Activated gamma-delta T cell treated with Interleukin-2 at 50 U/mL for 16 hours (primary cell): ENCODE data around the gene SERPINE3.

ENCODE experiments used
- DNase-seq: peaks from one replicate; pipeline ENCODE4 v3.0.0-alpha.2; 2020

The SERPINE3 gene

GRCh38 chr13:51339354-51339753 is at the start of gene SERPINE3:
TSS of gene SERPINE3 (plus strand) at chr13:51339691. CDS start at chr13:51341092, 1,401 bp downstream.
- DNase-seq, result no peak

GRCh38 chr13:51291341-51291740 is 48.1 kb upstream of the SERPINE3 start:
- no peak for DNase-seq

- no peak for DNase-seq
Measured at GRCh38 chr13:51292000-51292565, 47.4 kb upstream of the SERPINE3 start.

GRCh38 chr13:51297556-51297955 is 41.9 kb upstream of the SERPINE3 start:
- DNase-seq, result no peak

- no peak for DNase-seq
Measured at GRCh38 chr13:51298812-51299211, 40.7 kb upstream of the SERPINE3 start.

GRCh38 chr13:51303063-51303552 is 36.4 kb upstream of the SERPINE3 start:
- no peak for DNase-seq

GRCh38 chr13:51303882-51304281 is 35.6 kb upstream of the SERPINE3 start:
- DNase-seq, result no peak

- no peak for DNase-seq
Measured at GRCh38 chr13:51305271-51305967, 34.1 kb upstream of the SERPINE3 start.

- DNase-seq, result no peak
Measured at GRCh38 chr13:51308781-51309180, 30.7 kb upstream of the SERPINE3 start.

- no peak for DNase-seq
Measured at GRCh38 chr13:51311231-51311630, 28.3 kb upstream of the SERPINE3 start.

GRCh38 chr13:51311957-51312520 is 27.5 kb upstream of the SERPINE3 start:
- DNase-seq, result no peak

GRCh38 chr13:51313619-51314018 is 25.9 kb upstream of the SERPINE3 start:
- DNase-seq, result no peak

GRCh38 chr13:51317262-51317661 is 22.2 kb upstream of the SERPINE3 start:
- no peak for DNase-seq

- DNase-seq, result no peak
Measured at GRCh38 chr13:51318015-51318414, 21.5 kb upstream of the SERPINE3 start.

- no peak for DNase-seq
Measured at GRCh38 chr13:51318876-51319275, 20.6 kb upstream of the SERPINE3 start.

GRCh38 chr13:51321836-51322235 is 17.7 kb upstream of the SERPINE3 start:
- no peak for DNase-seq

GRCh38 chr13:51322826-51323225 is 16.7 kb upstream of the SERPINE3 start:
- DNase-seq, result no peak

- no peak for DNase-seq
Measured at GRCh38 chr13:51323824-51324511, 15.5 kb upstream of the SERPINE3 start.

- DNase-seq, result no peak
Measured at GRCh38 chr13:51324714-51325420, 14.6 kb upstream of the SERPINE3 start.

- DNase-seq, result no peak
Measured at GRCh38 chr13:51325837-51326236, 13.7 kb upstream of the SERPINE3 start.

- no peak for DNase-seq
Measured at GRCh38 chr13:51326777-51327176, 12.7 kb upstream of the SERPINE3 start.

- no peak for DNase-seq
Measured at GRCh38 chr13:51327961-51328360, 11.5 kb upstream of the SERPINE3 start.

GRCh38 chr13:51328488-51328887 is 11.0 kb upstream of the SERPINE3 start:
- DNase-seq, result no peak
